GM12878 (cell line): ENCODE results near the gene SPRN.

Source experiments
- CEBPZ ChIP-seq: fragments of 150-350 bp; IDR thresholded peaks from 2 replicates; pipeline ENCODE4 v1.6.1; 2016; ENCODE audit warnings: low read depth, low read length
- CTCF ChIP-seq, 3 experiments: IDR thresholded peaks in 2 of 3; conservative IDR thresholded peaks in 1 of 3; 2 replicates each; pipeline ENCODE4 v1.5.1; 2011; ENCODE audit warnings: low read depth in 3 of 3, low read length in 3 of 3, mild to moderate bottlenecking in 3 of 3, control low read depth in 2 of 3, moderate library complexity in 2 of 3, inconsistent platforms in 1 of 3, mixed read lengths in 1 of 3; ENCODE audit not compliant: control insufficient read depth in 2 of 3, insufficient read depth in 1 of 3; ENCODE audit errors: extremely low read depth in 1 of 3
- SIN3A ChIP-seq: IDR thresholded peaks from 2 replicates; pipeline ENCODE4 v1.6.1; 2012; ENCODE audit warnings: low read depth, low read length, improper control_type of control experiment
- ZBTB40 ChIP-seq: fragments of 450-650 bp; IDR thresholded peaks from 2 replicates; pipeline ENCODE4 v1.6.1; 2016; ENCODE audit warnings: mild to moderate bottlenecking, moderate library complexity, borderline replicate concordance

GRCh38 chr10:133442967-133443924 is 18.8 kb upstream of the SPRN start:
- no peak for TF ChIP-seq CEBPZ
- TF ChIP-seq ZBTB40: no peak
- TF ChIP-seq SIN3A: no peak
- no peak for TF ChIP-seq CTCF (IDR thresholded peaks at IDR 0.05 in 2 of 3, conservative IDR thresholded peaks at IDR 0.05 in 1 of 3; ENCODE audit: control insufficient read depth in 2 of 3, extremely low read depth in 1 of 3, insufficient read depth in 1 of 3, low read depth in 3 of 3, low read length in 3 of 3)
